OCI-LY3 (cell line): Measurements from ENCODE around the gene IFNAR1.

Experiments used
- EZH2phosphoT487 ChIP-seq: fragments of 200-600 bp; shearing (Covaris generic); IDR thresholded peaks from 2 replicates; pipeline ENCODE4 v1.6.1; 2018; ENCODE audit warnings: antibody characterized with exemption, mixed run types, low read depth
- TF ChIP-seq, protein P1 (sequence below): fragments of 200-600, 300-600 bp; sonication (generic); IDR thresholded peaks from 2 replicates; pipeline ENCODE4 v1.5.1; 2014; ENCODE audit warnings: antibody characterized with exemption, low read length, low read depth

GRCh38 chr21:33384841-33385331, 60.1 kb downstream of the IFNAR1 start:
- TF ChIP-seq, protein P1, sequence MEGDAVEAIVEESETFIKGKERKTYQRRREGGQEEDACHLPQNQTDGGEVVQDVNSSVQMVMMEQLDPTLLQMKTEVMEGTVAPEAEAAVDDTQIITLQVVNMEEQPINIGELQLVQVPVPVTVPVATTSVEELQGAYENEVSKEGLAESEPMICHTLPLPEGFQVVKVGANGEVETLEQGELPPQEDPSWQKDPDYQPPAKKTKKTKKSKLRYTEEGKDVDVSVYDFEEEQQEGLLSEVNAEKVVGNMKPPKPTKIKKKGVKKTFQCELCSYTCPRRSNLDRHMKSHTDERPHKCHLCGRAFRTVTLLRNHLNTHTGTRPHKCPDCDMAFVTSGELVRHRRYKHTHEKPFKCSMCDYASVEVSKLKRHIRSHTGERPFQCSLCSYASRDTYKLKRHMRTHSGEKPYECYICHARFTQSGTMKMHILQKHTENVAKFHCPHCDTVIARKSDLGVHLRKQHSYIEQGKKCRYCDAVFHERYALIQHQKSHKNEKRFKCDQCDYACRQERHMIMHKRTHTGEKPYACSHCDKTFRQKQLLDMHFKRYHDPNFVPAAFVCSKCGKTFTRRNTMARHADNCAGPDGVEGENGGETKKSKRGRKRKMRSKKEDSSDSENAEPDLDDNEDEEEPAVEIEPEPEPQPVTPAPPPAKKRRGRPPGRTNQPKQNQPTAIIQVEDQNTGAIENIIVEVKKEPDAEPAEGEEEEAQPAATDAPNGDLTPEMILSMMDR, result no peak
- no peak for TF ChIP-seq EZH2phosphoT487
